Muscle of back (tissue), 11 donors: ENCODE measurements around the gene ANKRD23. TPM values are rescaled to one million over a fixed set of nuclear protein-coding genes. Genes with fewer than 3 reads are reported as not detected.
"Not testable (repeated sequence)": the region's sequence is repeated elsewhere in the genome, so short reads cannot be mapped to it uniquely, and the experiment has no call there.

Experiments used
- DNase-seq, 3 donors: peaks; one replicate each; pipeline versions ENCODE4 v3.0.0 to v3.0.0-alpha.2; 2013
- polyA plus RNA-seq, 10 donors: library from polyadenylated mRNA; unstranded; fragments of 120-200 nt; gene quantifications; one replicate each; pipeline ENCODE4 v1.2.1, GENCODE V29; 2013; ENCODE audit not compliant: insufficient read length in 10 of 10

The ANKRD23 gene
- polyA plus RNA-seq, 10 donors: 5.7 to 18.8 (median 9.0) TPM

DNA sequence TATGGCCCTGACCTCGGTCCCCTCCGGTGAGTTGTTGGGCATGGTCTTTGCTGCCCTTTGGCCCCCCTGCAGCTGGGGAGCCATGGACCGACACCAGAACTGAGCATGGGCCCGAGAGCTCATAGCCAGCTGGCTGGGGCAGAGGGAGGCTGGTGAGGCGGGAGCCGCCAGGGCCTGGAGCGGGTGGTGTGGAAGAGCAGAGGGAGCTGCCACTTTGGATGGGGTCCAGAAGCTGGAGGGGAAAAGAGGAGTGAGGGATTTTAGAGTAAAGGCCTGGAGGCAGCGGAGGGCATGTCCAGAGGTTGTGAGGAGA, 44.2 kb downstream of the ANKRD23 start:
- DNase-seq: no peak

DNA sequence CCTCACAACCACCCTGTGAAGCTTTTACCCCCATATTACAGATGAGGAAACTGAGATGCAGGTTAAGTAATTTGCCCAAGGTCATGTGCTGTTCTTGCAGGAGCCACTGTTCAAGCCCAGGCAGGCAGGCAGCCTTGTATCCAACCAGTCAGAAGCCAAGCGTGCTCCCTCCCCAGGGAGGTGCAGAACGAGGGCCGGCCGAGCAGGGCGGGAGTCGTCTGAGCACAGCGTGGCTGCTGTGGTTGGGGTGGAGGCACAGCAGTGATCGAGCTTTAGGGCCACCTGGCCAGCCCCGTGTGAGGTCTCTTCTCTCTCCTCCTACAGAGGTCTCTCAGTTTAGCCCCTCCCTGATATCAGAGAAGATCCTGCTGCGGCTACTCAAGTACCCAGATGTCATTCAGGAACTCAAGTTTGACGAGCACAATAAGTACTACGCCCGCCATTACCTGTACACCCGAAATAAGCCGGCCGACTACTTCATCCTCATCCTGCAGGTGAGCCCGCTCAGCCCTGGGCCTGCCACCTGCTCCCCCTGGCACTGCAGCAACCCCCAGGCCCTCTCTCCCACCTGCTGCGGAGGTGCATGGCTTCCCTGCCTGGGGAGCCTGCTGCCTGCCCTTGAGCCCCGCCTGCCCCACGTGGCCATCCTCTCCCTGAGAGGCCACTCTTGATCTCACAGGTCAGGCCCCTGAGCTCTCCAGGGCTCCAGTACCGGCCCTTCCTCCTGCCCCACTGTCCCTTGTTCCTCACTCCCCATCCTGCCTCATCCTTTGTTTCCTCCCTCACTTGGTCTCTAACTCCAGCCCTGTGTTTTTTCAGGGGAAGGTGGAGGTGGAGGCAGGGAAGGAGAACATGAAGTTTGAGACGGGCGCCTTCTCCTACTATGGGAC, 44.8 kb downstream of the ANKRD23 start:
- DNase-seq: no peak

- no peak for DNase-seq
Observed at GRCh38 chr2:96797066-96797625, 46.7 kb downstream of the ANKRD23 start.

DNA sequence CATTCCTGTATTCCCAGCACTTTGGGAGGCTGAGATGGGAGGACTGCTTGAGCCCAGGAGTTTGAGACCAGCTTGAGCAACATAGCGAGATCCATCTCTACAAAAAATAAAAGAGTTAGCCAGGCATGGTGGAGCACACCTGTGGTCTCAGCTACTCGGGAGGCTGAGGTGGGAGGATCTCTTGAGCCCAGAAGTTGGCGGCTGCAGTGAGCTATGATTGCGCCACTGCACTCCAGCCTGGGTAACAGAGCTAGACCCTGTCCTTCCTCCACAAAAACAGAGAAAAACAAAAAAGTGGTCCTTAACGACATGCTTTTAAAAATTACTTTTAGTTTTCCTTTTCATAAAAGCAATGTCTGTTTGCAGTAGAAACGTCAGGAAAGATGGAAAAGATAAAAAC, 47.3 kb downstream of the ANKRD23 start:
- not testable (repeated sequence) for DNase-seq

- no peak for DNase-seq
Observed at GRCh38 chr2:96795076-96795475, 48.7 kb downstream of the ANKRD23 start.

GRCh38 chr2:96792772-96793749, 50.8 kb downstream of the ANKRD23 start:
- no peak for DNase-seq

DNA sequence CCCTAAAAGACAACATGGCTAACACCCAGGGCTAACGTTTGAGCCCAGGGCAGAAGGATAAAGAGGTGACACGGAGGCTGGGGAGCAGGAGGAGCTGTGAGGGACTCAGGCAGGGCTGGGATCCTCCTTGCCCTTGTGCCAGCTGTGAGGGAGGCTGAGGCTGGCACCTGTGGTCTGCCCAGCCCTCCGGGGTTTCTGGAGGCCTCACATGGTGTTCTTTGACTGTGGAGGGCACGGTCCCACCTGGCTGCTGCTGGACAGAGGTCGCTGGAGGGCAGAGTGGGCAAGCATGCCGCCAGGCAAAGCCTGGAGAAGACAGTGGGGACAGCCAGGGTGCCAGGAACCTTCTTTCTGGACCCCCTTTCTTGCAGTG, 54.6 kb downstream of the ANKRD23 start:
- DNase-seq: no peak

DNA sequence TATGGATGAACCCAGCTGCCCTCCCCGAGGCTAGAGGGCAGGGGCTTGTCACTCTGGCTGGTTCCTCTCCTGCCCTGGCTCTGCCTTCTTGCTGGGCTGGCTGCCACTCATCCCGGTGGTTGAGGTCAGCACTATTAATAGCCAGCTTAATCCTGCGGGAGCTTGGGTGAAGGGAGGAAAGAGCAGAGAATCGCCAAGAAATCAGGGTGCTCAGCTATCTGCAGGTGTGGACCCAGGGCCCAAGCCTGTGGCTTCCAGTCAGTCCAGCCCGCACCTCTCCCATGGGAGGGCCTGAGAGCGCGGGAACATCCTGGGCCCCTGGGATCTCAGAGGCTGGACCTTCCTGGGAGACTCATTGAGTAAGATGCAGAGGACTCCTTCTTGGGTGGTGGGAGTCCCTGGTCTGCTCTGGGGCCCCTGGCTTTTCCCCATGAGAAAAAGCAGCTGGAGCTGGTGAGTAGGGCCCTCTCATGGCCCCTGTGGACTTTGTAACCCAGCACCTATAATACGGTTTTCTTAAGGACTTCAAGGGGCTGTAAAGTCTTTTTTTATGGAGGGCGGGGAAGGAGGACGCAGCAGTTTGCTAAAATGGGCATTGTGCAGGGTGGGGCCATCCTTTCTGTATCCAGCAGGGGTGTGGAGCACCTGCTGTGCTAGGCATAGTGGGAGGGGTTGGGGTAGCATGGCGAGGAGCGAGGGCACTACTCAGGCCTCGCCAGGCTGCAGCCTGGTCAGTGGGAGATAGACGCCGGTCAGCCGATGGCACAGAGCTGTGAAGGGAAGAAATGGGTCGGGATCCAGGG, 55.2 kb downstream of the ANKRD23 start:
- DNase-seq: peak; percentile 45 to 59 (median 56)

Other genes starting within 250 kb of the ANKRD23 start
- gene KANSL3, start 205.7 kb downstream of the ANKRD23 start, polyA plus RNA-seq: 10 to 100 TPM; 23.7 to 38.7 (median 30.8) TPM
- 1 to 10 TPM in 4 of 10 donors, under 1 TPM in 6; 0.26 to 2.7 (median 0.80) TPM for gene FER1L5, start 201.3 kb downstream of the ANKRD23 start, polyA plus RNA-seq
- gene LMAN2L, start 104.0 kb downstream of the ANKRD23 start, polyA plus RNA-seq: 10 to 100 TPM; 20.8 to 27.5 (median 25.9) TPM
- 10 to 100 TPM; 16.4 to 39.2 (median 29.7) TPM for gene CNNM4, start 83.1 kb downstream of the ANKRD23 start, polyA plus RNA-seq
- gene CNNM3, start 27.8 kb downstream of the ANKRD23 start, polyA plus RNA-seq: 10 to 100 TPM; 13.5 to 24.2 (median 18.3) TPM
- 1 to 10 TPM; 4.2 to 8.7 (median 6.6) TPM for gene ANKRD39, start 14.0 kb upstream of the ANKRD23 start, polyA plus RNA-seq
- gene SEMA4C, start 26.1 kb upstream of the ANKRD23 start, polyA plus RNA-seq: 10 to 100 TPM; 22.9 to 35.5 (median 28.6) TPM
- 1 to 10 TPM in 6 of 10 donors, under 1 TPM in 4; 0.37 to 1.5 (median 1.1) TPM for gene FAM178B, start 142.6 kb upstream of the ANKRD23 start, polyA plus RNA-seq